RCC 7860 (cell line): ENCODE data around the gene OR2AK2.
"Not testable (repeated sequence)": the region's sequence is repeated elsewhere in the genome, so short reads cannot be mapped to it uniquely, and the experiment has no call there.

Source experiments
- DNase-seq: peaks from one replicate; pipeline ENCODE4 v3.0.0-alpha.2; 2015; ENCODE audit warnings: low spot score
- FAIRE-seq: peaks from 2 replicates; lab custom pipeline; 2012; peaks lifted over from hg19 to GRCh38; lab: Jason Lieb, UNC

OR2AK2 gene

GRCh38 chr1:247964933-247965332, at the start of gene OR2AK2:
TSS of gene OR2AK2 (plus strand) at chr1:247965233. CDS start at chr1:247965377, 144 bp downstream.
- DNase-seq (no peak), FAIRE-seq (peak; percentile 81)

- no peak for FAIRE-seq
- no peak for DNase-seq
These were observed 45.1 kb upstream of the OR2AK2 start, which contains the start of gene OR2T8 for GRCh38 chr1:247919952-247920351. TSS of gene OR2T8 (plus strand) at chr1:247920252. CDS start at chr1:247921018, 766 bp downstream.

GRCh38 chr1:247923941-247924340, 41.1 kb upstream of the OR2AK2 start:
- DNase-seq: no peak
- no peak for FAIRE-seq

GRCh38 chr1:247924868-247925267, 40.2 kb upstream of the OR2AK2 start, which contains the start of gene OR2AJ1:
TSS of gene OR2AJ1 (plus strand) at chr1:247924889. CDS start at chr1:247933769, 8,880 bp downstream.
- FAIRE-seq (no peak), DNase-seq (no peak)

GRCh38 chr1:247933989-247934388, 31.0 kb upstream of the OR2AK2 start:
- DNase-seq (no peak), FAIRE-seq (no peak)

- no peak for FAIRE-seq
- DNase-seq: no peak
These were observed 29.3 kb upstream of the OR2AK2 start for GRCh38 chr1:247935781-247936180.

- FAIRE-seq (no peak), DNase-seq (no peak)
These were observed 28.6 kb upstream of the OR2AK2 start for GRCh38 chr1:247936415-247936814.

- not testable (repeated sequence) for DNase-seq, FAIRE-seq
These were observed 27.9 kb upstream of the OR2AK2 start for GRCh38 chr1:247936965-247937734.

GRCh38 chr1:247942624-247943023, 22.4 kb upstream of the OR2AK2 start:
- FAIRE-seq: no peak
- DNase-seq: no peak

- no peak for DNase-seq
- FAIRE-seq: no peak
These were observed 16.5 kb upstream of the OR2AK2 start, which contains the start of gene OR2L8 for GRCh38 chr1:247948558-247948957. TSS of gene OR2L8 (plus strand) at chr1:247948858. CDS start at chr1:247948858, 0 bp downstream.

GRCh38 chr1:247953408-247953807, 11.6 kb upstream of the OR2AK2 start:
- no peak for FAIRE-seq
- DNase-seq: no peak

GRCh38 chr1:247961791-247962190, 3.2 kb upstream of the OR2AK2 start:
- FAIRE-seq (no peak), DNase-seq (no peak)

- DNase-seq (no peak), FAIRE-seq (no peak)
These were observed 2.0 kb upstream of the OR2AK2 start for GRCh38 chr1:247962911-247963588.

GRCh38 chr1:247966532-247967204, 1.6 kb downstream of the OR2AK2 start:
- DNase-seq (no peak), FAIRE-seq (no peak)

- no peak for FAIRE-seq
These were observed 28.0 kb downstream of the OR2AK2 start for GRCh38 chr1:247992986-247993385.

GRCh38 chr1:247998811-247999210, 33.8 kb downstream of the OR2AK2 start:
- DNase-seq: no peak
- FAIRE-seq: no peak

More at GRCh38 chr1:247992986-247993385, 28.0 kb downstream of the OR2AK2 start:
- no peak for DNase-seq

- FAIRE-seq (no peak), DNase-seq (no peak)
These were observed 35.1 kb downstream of the OR2AK2 start for GRCh38 chr1:248000169-248000568.

- FAIRE-seq: no peak
These were observed 42.7 kb downstream of the OR2AK2 start for GRCh38 chr1:248007778-248008177.

GRCh38 chr1:248009681-248010080, 44.6 kb downstream of the OR2AK2 start:
- DNase-seq (no peak), FAIRE-seq (no peak)

More at GRCh38 chr1:248007778-248008177, 42.7 kb downstream of the OR2AK2 start:
- no peak for DNase-seq

- DNase-seq (no peak), FAIRE-seq (no peak)
These were observed 48.2 kb downstream of the OR2AK2 start, which contains the start of gene OR2L5 for GRCh38 chr1:248013229-248013710. TSS of gene OR2L5 (plus strand) at chr1:248013660. CDS start at chr1:248021948, 8,288 bp downstream.

GRCh38 chr1:248015803-248016202, 50.8 kb downstream of the OR2AK2 start:
- no peak for FAIRE-seq

More at GRCh38 chr1:248015803-248016202, 50.8 kb downstream of the OR2AK2 start:
- no peak for DNase-seq
